ENCODE data around the gene SOST. TPM values are rescaled to one million over a fixed set of nuclear protein-coding genes. Genes with fewer than 3 reads are reported as not detected.

Gene SOST
- total RNA-seq, 1 experiment from 2014 or later: not detected

DNA sequence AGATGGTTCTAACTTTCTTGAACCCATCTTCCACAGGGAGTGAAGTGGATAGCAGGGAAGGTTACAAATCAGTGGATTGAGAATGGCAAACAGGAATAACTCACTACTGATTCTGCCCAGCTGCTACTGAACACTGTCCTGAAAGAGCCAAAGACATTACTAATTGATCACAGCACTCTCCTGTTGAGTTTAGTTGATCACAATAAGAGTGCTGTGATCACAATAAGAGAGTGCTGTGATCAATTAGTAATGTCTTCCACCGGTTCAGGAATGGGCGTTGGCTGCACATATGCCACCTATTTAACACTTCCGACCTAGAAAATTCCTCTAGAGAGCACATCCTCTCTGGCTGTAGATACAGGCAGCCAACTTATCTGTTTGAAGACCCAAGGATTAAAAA is 33.0 kb upstream of the SOST start:
- no TSS peak for BruUV-seq (replicated peaks)
- intact Hi-C loops (cut with micrococcal nuclease): loop anchor here (2.0 kb wide), 1 partner anchor 55 kb away; the partner anchor contains the start of gene CD300LG
- Mint-ChIP-seq H3K27ac (ENCODE audit: low read depth, unreplicated experiment) (no peak overlapping the region), H3K9me3 (ENCODE audit: unreplicated experiment) (no peaks in the 10 kb centered on the region), H3K27me3 (ENCODE audit: insufficient read depth, unreplicated experiment) (peaks cover 20% of the 10 kb centered on the region), H3K4me3 (ENCODE audit: unreplicated experiment) (peak overlapping the region; percentile 33), H3K4me1 (ENCODE audit: insufficient read depth, unreplicated experiment) (peaks cover 5% of the 10 kb centered on the region), H3K36me3 (ENCODE audit: insufficient read depth, unreplicated experiment) (no peaks in the 10 kb centered on the region)
- peak; percentile 77 for DNase-seq (ENCODE audit: unreplicated experiment)
- TF ChIP-seq, protein P1, sequence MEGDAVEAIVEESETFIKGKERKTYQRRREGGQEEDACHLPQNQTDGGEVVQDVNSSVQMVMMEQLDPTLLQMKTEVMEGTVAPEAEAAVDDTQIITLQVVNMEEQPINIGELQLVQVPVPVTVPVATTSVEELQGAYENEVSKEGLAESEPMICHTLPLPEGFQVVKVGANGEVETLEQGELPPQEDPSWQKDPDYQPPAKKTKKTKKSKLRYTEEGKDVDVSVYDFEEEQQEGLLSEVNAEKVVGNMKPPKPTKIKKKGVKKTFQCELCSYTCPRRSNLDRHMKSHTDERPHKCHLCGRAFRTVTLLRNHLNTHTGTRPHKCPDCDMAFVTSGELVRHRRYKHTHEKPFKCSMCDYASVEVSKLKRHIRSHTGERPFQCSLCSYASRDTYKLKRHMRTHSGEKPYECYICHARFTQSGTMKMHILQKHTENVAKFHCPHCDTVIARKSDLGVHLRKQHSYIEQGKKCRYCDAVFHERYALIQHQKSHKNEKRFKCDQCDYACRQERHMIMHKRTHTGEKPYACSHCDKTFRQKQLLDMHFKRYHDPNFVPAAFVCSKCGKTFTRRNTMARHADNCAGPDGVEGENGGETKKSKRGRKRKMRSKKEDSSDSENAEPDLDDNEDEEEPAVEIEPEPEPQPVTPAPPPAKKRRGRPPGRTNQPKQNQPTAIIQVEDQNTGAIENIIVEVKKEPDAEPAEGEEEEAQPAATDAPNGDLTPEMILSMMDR (IDR thresholded peaks at IDR 0.05; ENCODE audit: unreplicated experiment): no peak
- CTCF ChIA-PET: interaction anchor here (0.6 kb wide), 1 partner anchor 70 kb away, joined by 3 read pairs; no protein-coding TSS in a partner anchor
- POLR2A ChIA-PET: no interaction called here

- TF ChIP-seq, protein P1 (IDR thresholded peaks at IDR 0.05; ENCODE audit: unreplicated experiment): peak; percentile 30
- H3K27ac Mint-ChIP-seq (ENCODE audit: low read depth, unreplicated experiment): no peak overlapping the region
Observed at GRCh38 chr17:43790311-43790940, 31.8 kb upstream of the SOST start.

GRCh38 chr17:43789482-43789881 is 30.9 kb upstream of the SOST start:
- Mint-ChIP-seq H3K36me3 (ENCODE audit: insufficient read depth, unreplicated experiment) (no peaks in the 10 kb centered on the region), H3K27me3 (ENCODE audit: insufficient read depth, unreplicated experiment) (peaks cover 2% of the 10 kb centered on the region), H3K27ac (ENCODE audit: low read depth, unreplicated experiment) (no peak overlapping the region), H3K4me1 (ENCODE audit: insufficient read depth, unreplicated experiment) (peaks cover 9% of the 10 kb centered on the region), H3K9me3 (ENCODE audit: unreplicated experiment) (peaks cover 7% of the 10 kb centered on the region), H3K4me3 (ENCODE audit: unreplicated experiment) (no peak overlapping the region)
- CTCF ChIA-PET: interaction anchor here (0.6 to 2.1 kb wide), 5 partner anchors 25 to 208 kb away, joined by 3 to 18 read pairs (median 7); partner anchors contain the start of gene CD300LG
- intact Hi-C loops (cut with micrococcal nuclease): no loop called here
- BruUV-seq (replicated peaks): no TSS peak
- TF ChIP-seq, protein P1 (IDR thresholded peaks at IDR 0.05; ENCODE audit: unreplicated experiment): no peak
- POLR2A ChIA-PET: interaction anchor here (1.6 kb wide), 1 partner anchor 10 kb away, joined by 8 read pairs; the partner anchor contains the start of genes CFAP97D1 and DUSP3
- DNase-seq (ENCODE audit: unreplicated experiment): no peak

More at GRCh38 chr17:43790311-43790940, 31.8 kb upstream of the SOST start:
- Mint-ChIP-seq H3K36me3 (ENCODE audit: insufficient read depth, unreplicated experiment) (no peaks in the 10 kb centered on the region), H3K9me3 (ENCODE audit: unreplicated experiment) (no peaks in the 10 kb centered on the region), H3K4me3 (ENCODE audit: unreplicated experiment) (no peak overlapping the region), H3K4me1 (ENCODE audit: insufficient read depth, unreplicated experiment) (peaks cover 5% of the 10 kb centered on the region), H3K27me3 (ENCODE audit: insufficient read depth, unreplicated experiment) (peaks cover 11% of the 10 kb centered on the region)
- DNase-seq (ENCODE audit: unreplicated experiment): peak; percentile 66
- ChIA-PET POLR2A (interaction anchor here (0.6 to 1.6 kb wide), 2 partner anchors 11 to 15 kb away, joined by 3 to 8 read pairs; partner anchors contain the start of genes CFAP97D1 and DUSP3), CTCF (interaction anchor here (0.7 to 1.6 kb wide), 5 partner anchors 18 to 207 kb away, joined by 3 to 18 read pairs (median 4); partner anchors contain the start of gene CD300LG)
- BruUV-seq (replicated peaks): no TSS peak
- intact Hi-C loops (cut with micrococcal nuclease): loop anchor here (2.0 kb wide), 1 partner anchor 56 kb away; the partner anchor contains the start of gene CD300LG

DNA sequence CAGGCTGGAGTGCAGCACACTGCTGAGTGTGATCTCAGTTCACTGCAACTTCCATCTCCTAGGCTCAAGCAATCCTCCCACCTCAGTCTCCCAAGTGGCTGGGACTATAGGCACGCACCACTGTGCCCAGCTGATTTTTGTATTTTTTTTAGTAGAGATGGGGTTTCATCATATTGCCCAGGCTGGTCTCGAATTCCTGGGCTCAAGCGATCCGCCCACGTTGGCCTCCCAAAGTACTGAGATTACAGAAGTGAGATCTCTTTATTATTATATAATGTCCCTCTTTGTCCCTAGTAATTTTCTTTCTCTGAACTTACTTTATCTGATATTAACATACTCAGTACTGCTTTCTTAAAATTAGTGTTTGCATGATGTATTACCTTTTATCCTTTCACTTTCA is 29.9 kb upstream of the SOST start:
- no peak overlapping the region for H3K4me3 Mint-ChIP-seq (ENCODE audit: unreplicated experiment)
- POLR2A ChIA-PET: no interaction called here
- H3K27ac Mint-ChIP-seq (ENCODE audit: low read depth, unreplicated experiment): no peak overlapping the region
- peaks cover 9% of the 10 kb centered on the region for H3K4me1 Mint-ChIP-seq (ENCODE audit: insufficient read depth, unreplicated experiment)
- H3K27me3 Mint-ChIP-seq (ENCODE audit: insufficient read depth, unreplicated experiment): no peaks in the 10 kb centered on the region
- TF ChIP-seq, protein P1 (IDR thresholded peaks at IDR 0.05; ENCODE audit: unreplicated experiment): no peak
- no peaks in the 10 kb centered on the region for H3K36me3 Mint-ChIP-seq (ENCODE audit: insufficient read depth, unreplicated experiment)
- BruUV-seq (replicated peaks): no TSS peak
- H3K9me3 Mint-ChIP-seq (ENCODE audit: unreplicated experiment): peaks cover 8% of the 10 kb centered on the region
- intact Hi-C loops (cut with micrococcal nuclease): no loop called here
- CTCF ChIA-PET: interaction anchor here (2.1 kb wide), 1 partner anchor 58 kb away, joined by 14 read pairs; the partner anchor contains the start of gene CD300LG
- DNase-seq (ENCODE audit: unreplicated experiment): no peak

All from MCF 10A (cell line).